NCI-H2107 treated with DMSO at 0.1 percent for 48 hours (cell line): ENCODE measurements around the gene EXOC3.
A peak's percentile ranks its signal among the peaks of the same experiment; 100 is the strongest.

ENCODE experiments used
- DNase-seq: peaks from one replicate; lab custom pipeline; 2025; ENCODE audit not compliant: unreplicated experiment; lab: John Stamatoyannopoulos, UW

Gene EXOC3

DNA sequence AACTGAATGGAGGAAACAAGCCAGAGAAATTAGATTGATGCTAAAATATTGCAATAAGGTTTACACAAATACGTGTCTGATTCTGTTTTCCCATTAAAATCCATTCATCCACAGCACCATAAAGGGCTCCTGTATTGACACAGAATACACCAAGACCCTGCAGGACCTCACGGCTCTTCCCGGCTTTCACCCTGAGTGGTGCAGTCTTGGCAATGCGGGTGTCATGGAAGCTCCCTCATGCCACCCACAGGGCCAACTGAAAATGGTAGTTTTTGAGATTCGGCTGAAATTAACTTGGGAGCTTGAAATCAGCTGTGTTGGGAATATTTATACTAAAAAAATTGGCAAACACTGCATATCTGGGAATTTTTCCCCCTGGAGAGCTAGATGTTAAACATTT, 17.3 kb upstream of the EXOC3 start:
- DNase-seq = peak; percentile 4

DNA sequence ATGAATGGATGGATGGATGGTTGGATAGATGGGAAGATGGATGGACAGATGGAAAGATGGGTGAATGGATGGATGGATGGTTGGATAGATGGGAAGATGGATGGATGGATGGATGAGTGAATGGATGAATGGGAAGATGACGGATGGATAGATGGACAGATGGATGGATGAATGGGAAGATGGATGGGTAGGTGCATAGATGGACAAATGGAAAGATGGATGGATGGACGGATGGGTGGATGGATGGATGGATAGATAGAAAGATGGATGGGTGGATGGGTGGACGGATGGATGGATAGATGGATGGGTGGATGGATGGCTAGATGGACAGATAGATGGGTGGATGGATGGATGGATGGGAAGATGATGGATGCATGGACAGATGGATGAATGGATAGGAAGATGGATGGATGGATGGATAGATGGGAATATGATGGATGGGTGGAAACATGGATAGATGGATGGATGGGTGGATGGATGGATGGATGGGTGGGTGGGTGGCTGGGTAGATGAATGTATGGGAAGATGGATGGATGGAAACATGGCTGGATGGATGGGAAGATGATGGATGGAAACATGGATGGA, 16.5 kb upstream of the EXOC3 start:
- DNase-seq = no peak

DNA sequence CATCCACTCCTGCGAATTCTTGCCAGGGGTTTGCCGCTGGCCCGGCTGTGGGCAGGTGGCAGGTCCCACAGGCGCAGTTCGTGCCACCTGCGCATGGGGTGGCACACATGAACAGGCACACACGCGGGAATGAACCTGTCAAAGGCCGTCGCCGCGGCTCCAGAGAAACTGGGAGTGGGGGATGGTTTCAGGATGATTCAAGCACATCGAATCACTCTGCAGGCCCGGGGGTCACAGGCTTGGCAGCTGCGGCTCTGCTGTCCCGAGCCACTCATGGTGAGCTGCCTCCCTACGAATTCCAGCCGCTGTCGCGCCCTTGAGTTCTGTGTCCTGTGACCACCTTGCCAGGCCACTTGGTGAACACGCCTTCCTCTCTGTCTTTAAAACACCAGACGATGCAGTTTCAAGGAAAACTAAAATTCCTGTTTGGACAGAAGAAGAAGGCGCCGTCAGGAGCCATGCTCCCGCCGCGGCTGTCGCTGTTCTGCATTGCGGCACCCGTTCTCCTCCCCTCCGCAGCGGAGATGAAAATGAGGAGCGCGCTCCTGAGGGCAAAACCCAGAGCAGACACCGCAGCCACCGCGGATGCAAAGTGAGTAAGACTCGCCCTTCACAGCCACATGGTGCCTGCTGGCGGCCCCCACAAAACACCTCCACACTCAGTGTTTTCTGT, 15.4 kb upstream of the EXOC3 start:
- DNase-seq = no peak

DNA sequence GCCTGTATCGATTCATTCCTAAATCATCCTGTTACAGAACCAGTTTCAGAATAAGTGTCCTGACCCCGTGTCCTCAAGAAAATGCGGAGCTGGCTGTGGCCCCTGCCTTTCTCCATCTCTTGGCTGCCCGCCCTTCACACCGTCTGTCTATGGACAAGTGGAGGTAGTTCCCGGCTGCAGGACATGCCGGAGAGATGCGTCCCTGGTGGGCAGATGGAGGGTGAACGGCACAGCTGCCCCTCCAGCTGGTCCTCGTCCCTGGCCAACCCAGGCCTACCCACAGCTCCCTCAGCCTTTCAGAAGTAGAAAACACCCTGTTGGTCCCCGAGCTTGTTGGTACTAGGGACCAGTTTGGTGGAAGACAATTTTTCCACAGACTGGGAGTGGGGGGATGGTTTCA, 14.8 kb upstream of the EXOC3 start:
- no peak for DNase-seq

- no peak for DNase-seq
Measured at GRCh38 chr5:428754-429452, 14.1 kb upstream of the EXOC3 start.

DNA sequence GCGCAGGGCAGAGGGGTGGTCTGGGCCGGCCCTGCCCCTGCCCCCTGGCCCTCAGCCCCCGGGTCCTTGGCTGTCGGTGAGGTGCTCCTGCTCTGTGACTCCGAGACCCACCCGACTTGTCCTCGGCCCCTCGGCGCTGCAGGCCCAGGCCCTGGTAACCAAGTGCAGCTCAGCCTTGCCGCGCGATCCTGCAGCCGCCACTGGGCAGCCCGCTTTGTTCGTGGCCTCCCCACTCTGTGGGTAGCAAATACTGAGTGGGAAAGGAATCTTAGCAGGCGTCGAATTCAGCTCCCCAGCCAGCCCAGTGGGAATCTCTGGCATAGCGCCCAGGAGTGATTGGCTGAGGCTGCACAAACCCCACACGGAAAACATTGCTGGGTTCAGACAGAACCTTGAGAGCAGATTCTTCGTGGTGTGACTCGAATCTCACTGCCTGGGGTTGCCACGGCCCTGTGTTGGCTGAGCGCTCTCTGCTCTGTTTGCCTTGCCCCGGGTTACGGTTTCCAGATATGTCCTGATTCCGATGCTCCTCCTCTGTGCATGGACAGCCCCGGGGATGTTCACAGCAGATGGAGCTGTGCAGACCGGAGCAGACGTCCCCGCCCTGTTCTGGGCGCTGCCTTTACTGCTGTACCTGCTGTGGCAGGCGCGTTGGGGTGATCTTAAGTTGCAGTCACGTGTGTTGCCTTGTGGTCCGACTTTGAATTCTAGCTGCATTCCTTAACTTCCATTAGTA, 13.4 kb upstream of the EXOC3 start:
- DNase-seq = no peak

GRCh38 chr5:430214-430925, 12.6 kb upstream of the EXOC3 start:
- DNase-seq = no peak

GRCh38 chr5:431001-431710, 11.8 kb upstream of the EXOC3 start:
- no peak for DNase-seq

- DNase-seq = no peak
Measured at GRCh38 chr5:431711-432050, 11.3 kb upstream of the EXOC3 start.

- no peak for DNase-seq
Measured at GRCh38 chr5:432201-432927, 10.6 kb upstream of the EXOC3 start.

GRCh38 chr5:432928-433791, 9.8 kb upstream of the EXOC3 start:
- DNase-seq = no peak

DNA sequence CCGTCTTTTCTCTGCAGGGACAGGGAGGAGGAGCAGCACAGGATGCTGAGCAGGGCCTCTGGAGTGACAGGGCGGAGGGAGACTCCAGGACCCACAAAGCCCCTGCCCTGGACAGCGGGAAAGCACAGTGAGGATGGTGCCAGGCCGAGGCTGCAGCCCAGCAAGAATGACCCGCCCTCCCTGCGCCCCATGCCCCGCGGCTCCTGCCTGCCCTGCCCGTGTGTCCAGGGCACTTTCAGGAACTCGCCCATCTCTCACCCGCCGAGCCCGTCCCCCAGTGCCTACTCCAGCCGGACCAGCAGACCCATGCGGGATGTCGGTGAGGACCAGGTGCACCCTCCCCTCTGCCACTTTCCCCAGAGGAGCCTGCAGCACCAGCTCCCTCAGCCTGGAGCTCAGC, 9.1 kb upstream of the EXOC3 start:
- no peak for DNase-seq

DNA sequence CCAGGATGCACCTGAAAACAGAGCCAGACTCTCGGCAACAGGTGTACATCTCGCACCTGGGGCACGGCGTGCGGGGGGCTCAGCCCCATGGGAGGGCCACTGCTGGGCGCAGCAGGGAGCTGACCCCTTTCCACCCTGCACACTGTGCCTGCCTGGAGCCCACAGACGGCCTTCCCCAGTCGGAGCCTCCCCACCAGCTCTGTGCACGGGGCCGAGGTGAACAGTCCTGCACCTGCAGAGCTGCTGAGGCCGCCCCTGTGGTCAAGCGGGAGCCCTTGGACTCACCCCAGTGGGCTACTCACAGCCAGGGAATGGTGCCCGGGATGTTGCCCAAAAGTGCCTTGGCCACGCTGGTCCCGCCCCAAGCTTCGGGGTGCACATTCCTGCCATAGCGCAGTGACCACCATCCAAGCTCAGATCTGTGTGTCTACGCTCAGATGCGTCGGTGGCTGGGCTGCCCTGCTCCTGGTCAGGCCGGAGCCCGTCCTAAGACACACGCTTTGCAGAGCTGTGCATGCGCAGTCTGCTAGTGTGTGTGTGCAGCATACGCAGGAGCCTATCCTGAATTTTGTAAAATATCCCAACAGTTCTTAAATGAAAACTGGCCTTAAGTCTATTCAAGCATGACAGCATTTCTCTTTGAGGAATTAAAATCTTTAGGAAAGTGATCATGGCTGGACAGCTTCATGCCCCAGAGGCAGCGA, 8.4 kb upstream of the EXOC3 start:
- no peak for DNase-seq

DNA sequence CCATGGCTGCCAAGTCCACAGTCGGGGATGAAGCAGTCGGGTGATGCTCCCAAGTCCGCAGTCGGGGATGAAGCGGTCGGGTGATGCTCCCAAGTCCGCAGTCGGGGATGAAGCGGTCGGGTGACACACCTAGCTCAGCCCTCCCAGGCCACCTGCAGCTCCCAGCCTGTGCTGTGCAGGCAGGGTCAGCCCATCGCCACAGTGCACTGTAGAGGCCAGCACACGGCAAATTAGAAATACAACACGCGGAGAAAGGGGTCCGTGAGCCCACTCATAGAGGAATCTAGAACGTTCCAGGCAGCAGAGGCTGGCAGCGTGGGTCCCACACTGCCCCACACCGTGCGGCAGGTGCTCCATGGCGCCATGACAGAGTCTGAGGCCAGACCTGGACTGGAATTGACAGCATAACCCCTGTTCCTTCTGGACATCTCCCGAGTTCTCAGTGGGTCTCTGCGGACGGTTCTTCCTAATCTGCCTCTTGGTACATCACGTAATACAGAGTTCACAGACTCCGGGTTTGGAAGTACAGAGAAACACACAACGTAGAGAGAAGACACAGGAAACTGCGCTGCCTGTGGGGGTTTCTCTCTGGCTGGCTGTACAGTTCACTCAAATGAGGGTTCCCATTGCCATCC, 7.7 kb upstream of the EXOC3 start:
- no peak for DNase-seq

GRCh38 chr5:435961-436640, 6.9 kb upstream of the EXOC3 start:
- DNase-seq = peak; percentile 29

DNA sequence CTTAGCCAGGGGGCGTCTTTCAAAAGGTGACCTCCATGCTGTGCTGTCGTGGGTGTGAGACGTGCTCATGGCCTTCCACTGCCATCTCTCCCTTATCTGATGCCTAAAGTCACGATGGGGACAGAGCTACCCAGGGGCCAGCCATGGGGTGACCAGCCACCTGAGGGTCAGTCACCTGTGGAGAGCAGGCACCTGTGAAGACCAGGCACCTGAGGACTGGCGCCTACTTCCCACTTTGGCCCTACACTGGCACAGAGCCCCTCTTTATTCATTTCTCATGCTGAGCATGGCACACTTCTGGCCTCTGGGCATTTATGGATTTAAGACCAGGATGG, 6.4 kb upstream of the EXOC3 start:
- DNase-seq = no peak

GRCh38 chr5:437281-437771, 5.7 kb upstream of the EXOC3 start:
- DNase-seq = no peak
